Spleen (tissue), 11 donors: ENCODE data around the gene CALM1. TPM values are rescaled to one million over a fixed set of nuclear protein-coding genes. Genes with fewer than 3 reads are reported as not detected.

ENCODE experiments used
- DNase-seq: peaks from one replicate; pipeline ENCODE4 v3.0.0-alpha.2; 2020
- H3K27ac ChIP-seq, 8 donors: fragments of 200-600 bp; sonication (generic) in 7 of 8; 1 replicate in 4 of 8; 2 replicates in 4 of 8; pipeline versions ENCODE4 v1.5.0 to v1.8.0; 2016 to 2021; ENCODE audit warnings: inconsistent platforms in 4 of 8, mild to moderate bottlenecking in 4 of 8, moderate library complexity in 1 of 8
- H3K27me3 ChIP-seq, 7 donors: fragments of 200-600 bp; sonication (generic) in 6 of 7; replicated peaks in 1 of 7; 1 replicate in 4 of 7; 2 replicates in 3 of 7; pipeline versions ENCODE4 v1.5.0 to v1.8.0; 2016 to 2021; ENCODE audit warnings: inconsistent platforms in 3 of 7, mild to moderate bottlenecking in 1 of 7
- H3K36me3 ChIP-seq, 6 donors: fragments of 200-600 bp; sonication (generic) in 5 of 6; 1 replicate in 4 of 6; 2 replicates in 2 of 6; pipeline versions ENCODE4 v1.5.0 to v1.8.0; 2016 to 2021; ENCODE audit warnings: inconsistent platforms in 2 of 6
- H3K4me1 ChIP-seq, 6 donors: fragments of 200-600 bp; sonication (generic) in 5 of 6; 1 replicate in 3 of 6; 2 replicates in 3 of 6; pipeline versions ENCODE4 v1.5.0 to v1.8.0; 2016 to 2021; ENCODE audit warnings: inconsistent platforms in 3 of 6
- H3K4me3 ChIP-seq, 8 donors: fragments of 200-600 bp; sonication (generic) in 7 of 8; 1 replicate in 4 of 8; 2 replicates in 4 of 8; pipeline versions ENCODE4 v1.5.0 to v1.8.0; 2016 to 2021; ENCODE audit warnings: inconsistent platforms in 4 of 8, mild to moderate bottlenecking in 4 of 8, moderate library complexity in 2 of 8
- H3K9me3 ChIP-seq, 8 donors: fragments of 200-600 bp; sonication (generic) in 7 of 8; 1 replicate in 4 of 8; 2 replicates in 4 of 8; pipeline versions ENCODE4 v1.5.0 to v1.8.0; 2016 to 2021; ENCODE audit warnings: inconsistent platforms in 4 of 8
- POLR2A ChIP-seq, 3 donors: fragments of 450-650 bp; IDR thresholded peaks; one replicate each; pipeline ENCODE4 v1.5.1; 2017; ENCODE audit warnings: antibody characterized with exemption in 3 of 3, mild to moderate bottlenecking in 1 of 3
- POLR2AphosphoS5 ChIP-seq, 3 donors: sonication (generic); formaldehyde crosslinking; IDR thresholded peaks; one replicate each; pipeline ENCODE4 v1.5.1; 2017; ENCODE audit warnings: antibody characterized with exemption in 3 of 3
- whole genome bisulfite sequencing, 5 donors: extraction: QIAGEN DNeasy Blood & Tissue Kit in 3 of 5; methylation state at CpG; one replicate each; pipeline versions ENCODE4 v1.1.5 to v1.1.7; 2013 to 2018; 5-methylcytosine and 5-hydroxymethylcytosine counted together
- intact Hi-C: fragments of 100-400 bp; cut with DNase I; formaldehyde crosslinking; loops from one replicate; pipeline ENCODE4 v1.15.0; 2023; ENCODE audit warnings: low total_unique reads
- polyA plus RNA-seq, 3 donors: library from polyadenylated mRNA; stranded (reverse); fragments of 200-250 nt; gene quantifications; one replicate each; pipeline ENCODE4 v1.2.1, GENCODE V29; 2013
- total RNA-seq, 7 donors: library from RNA; depleted of rRNA in 3 of 7; stranded (reverse); fragments of >200 nt in 3 of 7; fragmentation: NEBNext Ultra II Directional in 4 of 7; extraction: Animal tissue kit (Norgen Biotek cat#: 25700) in 4 of 7; gene quantifications; one replicate each; pipeline versions ENCODE4 v1.1.0 to v1.2.1, GENCODE V29; 2016 to 2021
- TF ChIP-seq, protein P1 (sequence below), 11 experiments: fragments of 200-600 bp in 7 of 11; fragments of 450-650 bp in 4 of 11; sonication (generic) in 4 of 11; IDR thresholded peaks in 8 of 11; conservative IDR thresholded peaks in 3 of 11; 1 replicate in 7 of 11; 2 replicates in 4 of 11; pipeline versions ENCODE4 v1.4.0 to v1.8.0; 2016 to 2021; ENCODE audit warnings: antibody characterized with exemption in 11 of 11, inconsistent platforms in 4 of 11, mild to moderate bottlenecking in 1 of 11
- donor health status: healthy with polysubstance abuse.
- donor health status: DM: no; HTN: no; CAD: no; lungs with moderate emphysema.
- donor health status: DM: no; HTN: no; CAD: no.
- donor health status: Bipolar disorder and iron deficiency.
- donor health status: healthy.
- donor health status: DM: no; HTN: no; CAD: no.
- donor health status: DM: yes; HTN: yes; CAD: no.

CALM1 gene
- total and polyA plus RNA-seq, 10 donors, result 188 to 483 (median 311) TPM

GRCh38 chr14:90403065-90403464, 6.2 kb downstream of the CALM1 start:
- H3K9me3 ChIP-seq, result no peaks in the 10 kb centered on the region
- no peak for DNase-seq
- peak overlapping the region in 1 of 8 donors; percentile 10 for H3K27ac ChIP-seq
- intact Hi-C loops, result no loop called here
- peaks cover 9 to 83% (median 76%) of the 10 kb centered on the region in 6 donors for H3K36me3 ChIP-seq
- 85 to 98% (median 95%) methylated on average over 2 of the region's 2 CpGs for WGBS, 5 donors
- H3K4me3 ChIP-seq, result no peak overlapping the region
- H3K4me1 ChIP-seq, result peaks cover 26 to 68% (median 56%) of the 10 kb centered on the region in 6 donors
- H3K27me3 ChIP-seq, result no peaks in the 10 kb centered on the region
- TF ChIP-seq POLR2AphosphoS5 (IDR thresholded peaks at IDR 0.05), result no peak
- TF ChIP-seq POLR2A (IDR thresholded peaks at IDR 0.05), result no peak
- TF ChIP-seq, protein P1, sequence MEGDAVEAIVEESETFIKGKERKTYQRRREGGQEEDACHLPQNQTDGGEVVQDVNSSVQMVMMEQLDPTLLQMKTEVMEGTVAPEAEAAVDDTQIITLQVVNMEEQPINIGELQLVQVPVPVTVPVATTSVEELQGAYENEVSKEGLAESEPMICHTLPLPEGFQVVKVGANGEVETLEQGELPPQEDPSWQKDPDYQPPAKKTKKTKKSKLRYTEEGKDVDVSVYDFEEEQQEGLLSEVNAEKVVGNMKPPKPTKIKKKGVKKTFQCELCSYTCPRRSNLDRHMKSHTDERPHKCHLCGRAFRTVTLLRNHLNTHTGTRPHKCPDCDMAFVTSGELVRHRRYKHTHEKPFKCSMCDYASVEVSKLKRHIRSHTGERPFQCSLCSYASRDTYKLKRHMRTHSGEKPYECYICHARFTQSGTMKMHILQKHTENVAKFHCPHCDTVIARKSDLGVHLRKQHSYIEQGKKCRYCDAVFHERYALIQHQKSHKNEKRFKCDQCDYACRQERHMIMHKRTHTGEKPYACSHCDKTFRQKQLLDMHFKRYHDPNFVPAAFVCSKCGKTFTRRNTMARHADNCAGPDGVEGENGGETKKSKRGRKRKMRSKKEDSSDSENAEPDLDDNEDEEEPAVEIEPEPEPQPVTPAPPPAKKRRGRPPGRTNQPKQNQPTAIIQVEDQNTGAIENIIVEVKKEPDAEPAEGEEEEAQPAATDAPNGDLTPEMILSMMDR (IDR thresholded peaks at IDR 0.05 in 8 of 11, conservative IDR thresholded peaks at IDR 0.05 in 3 of 11), result no peak

- Histone ChIP-seq H3K9me3 (no peaks in the 10 kb centered on the region), H3K27ac (no peak overlapping the region), H3K36me3 (peaks cover 9 to 93% (median 75%) of the 10 kb centered on the region in 6 donors), H3K27me3 (no peaks in the 10 kb centered on the region), H3K4me1 (peaks cover 20 to 61% (median 49%) of the 10 kb centered on the region in 6 donors), H3K4me3 (no peak overlapping the region)
- WGBS, 5 donors, result 90 to 93% (median 92%) methylated on average over 9 of the region's 9 CpGs
- TF ChIP-seq POLR2A (IDR thresholded peaks at IDR 0.05) (no peak), POLR2AphosphoS5 (IDR thresholded peaks at IDR 0.05) (peak in 2 of 3 donors; percentile 9 to 15)
- intact Hi-C loops, result no loop called here
- DNase-seq, result no peak
These were observed 8.3 kb downstream of the CALM1 start for GRCh38 chr14:90405101-90405500.

- DNase-seq, result no peak
- no peak overlapping the region for H3K4me3 ChIP-seq
- peak overlapping the region in 1 of 8 donors; percentile 2 for H3K27ac ChIP-seq
- intact Hi-C loops, result no loop called here
- 83 to 95% (median 87%) methylated on average over 4 of the region's 4 CpGs for WGBS, 5 donors
- no peaks in the 10 kb centered on the region for H3K9me3 ChIP-seq
- TF ChIP-seq POLR2AphosphoS5 (IDR thresholded peaks at IDR 0.05) (no peak), POLR2A (IDR thresholded peaks at IDR 0.05) (no peak)
- TF ChIP-seq, protein P1 (IDR thresholded peaks at IDR 0.05 in 8 of 11, conservative IDR thresholded peaks at IDR 0.05 in 3 of 11), result no peak
- H3K4me1 ChIP-seq, result peaks cover 14 to 60% (median 43%) of the 10 kb centered on the region in 6 donors
- peaks cover 5 to 87% (median 69%) of the 10 kb centered on the region in 6 donors for H3K36me3 ChIP-seq
- no peaks in the 10 kb centered on the region for H3K27me3 ChIP-seq
These were observed 8.9 kb downstream of the CALM1 start for GRCh38 chr14:90405755-90406154.

- DNase-seq, result no peak
- 77 to 88% (median 85%) methylated on average over 3 of the region's 3 CpGs for WGBS, 5 donors
- TF ChIP-seq POLR2AphosphoS5 (IDR thresholded peaks at IDR 0.05), result peak in 1 of 3 donors; percentile 52
- no peak for TF ChIP-seq POLR2A (IDR thresholded peaks at IDR 0.05)
- Histone ChIP-seq H3K4me1 (peaks cover 8 to 54% (median 36%) of the 10 kb centered on the region in 6 donors), H3K36me3 (peaks cover 5 to 80% (median 62%) of the 10 kb centered on the region in 6 donors), H3K9me3 (no peaks in the 10 kb centered on the region), H3K4me3 (no peak overlapping the region), H3K27me3 (no peaks in the 10 kb centered on the region), H3K27ac (peak overlapping the region in 4 of 8 donors; percentile 2 to 28 (median 6))
- intact Hi-C loops, result no loop called here
These were observed 9.6 kb downstream of the CALM1 start for GRCh38 chr14:90406384-90406798.

DNA sequence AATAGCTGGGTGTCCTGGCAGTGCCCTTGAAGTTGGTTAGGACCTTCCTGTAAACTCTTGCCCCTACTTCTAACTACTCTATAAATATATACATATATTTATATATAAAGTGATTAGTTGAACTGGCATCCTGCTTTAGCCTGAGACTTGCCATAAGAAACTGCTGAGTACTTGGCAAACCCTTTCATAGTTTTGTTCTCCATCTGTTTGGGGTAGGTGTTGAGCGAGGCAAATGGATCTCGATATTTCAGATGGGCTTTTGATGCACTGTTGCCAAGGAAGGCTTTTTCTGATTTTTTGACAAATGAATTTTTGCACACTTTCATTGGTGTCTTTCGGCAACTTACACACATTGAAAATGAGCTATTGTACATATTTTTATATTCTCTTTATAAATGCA, 10.4 kb downstream of the CALM1 start:
- no peak for DNase-seq
- no peaks in the 10 kb centered on the region for H3K9me3 ChIP-seq
- intact Hi-C loops, result no loop called here
- WGBS, 5 donors, result 93 to 100% (median 97%) methylated on average over 3 of the region's 3 CpGs
- no peaks in the 10 kb centered on the region for H3K27me3 ChIP-seq
- TF ChIP-seq, protein P1 (IDR thresholded peaks at IDR 0.05 in 8 of 11, conservative IDR thresholded peaks at IDR 0.05 in 3 of 11), result no peak
- TF ChIP-seq POLR2AphosphoS5 (IDR thresholded peaks at IDR 0.05) (no peak), POLR2A (IDR thresholded peaks at IDR 0.05) (no peak)
- no peak overlapping the region for H3K4me3 ChIP-seq
- H3K36me3 ChIP-seq, result peaks cover 5 to 72% (median 54%) of the 10 kb centered on the region in 6 donors
- H3K4me1 ChIP-seq, result peaks cover 7 to 46% (median 28%) of the 10 kb centered on the region in 6 donors
- peak overlapping the region in 1 of 8 donors; percentile 2 for H3K27ac ChIP-seq
